SK-N-SH (cell line): Measurements from ENCODE around the gene NCBP3. TPM values are rescaled to one million over a fixed set of nuclear protein-coding genes. Genes with fewer than 3 reads are reported as not detected.

Source experiments
- CTCF ChIA-PET: fragments of 300-600, 350-600 bp; formaldehyde crosslinking; extraction: SDS; loops from one replicate; lab custom pipeline; 2021; lab: Yijun Ruan, JAX
- POLR2A ChIA-PET: fragments of 350-600 bp; sonication (Branson Sonifier 250); formaldehyde crosslinking; extraction: SDS; loops from one replicate; lab custom pipeline; 2020; ENCODE audit warnings: antibody characterized with exemption, inconsistent platforms; lab: Yijun Ruan, JAX
- DNase-seq: peaks from one replicate; pipeline ENCODE4 v3.0.0; 2012
- H2AFZ ChIP-seq: fragments of 200-600 bp; sonication (generic); 2 replicates; pipeline ENCODE4 v1.8.1; 2016; ENCODE audit warnings: antibody characterized with exemption, mild to moderate bottlenecking, low read depth
- H3F3A ChIP-seq: fragments of 200-600 bp; sonication (generic); replicated peaks from 2 replicates; pipeline ENCODE3; 2016; ENCODE audit warnings: antibody characterized with exemption, mild to moderate bottlenecking; ENCODE audit not compliant: insufficient read depth
- H3K27ac ChIP-seq, 2 experiments: fragments of 200-500 bp in 1 of 2; fragments of 200-600 bp in 1 of 2; sonication (Bioruptor generic) in 1 of 2; sonication (generic), shearing (Covaris generic) in 1 of 2; 2 replicates each; pipeline versions ENCODE4 v1.5.1 to v1.6.1; 2014 to 2016; ENCODE audit warnings: low read depth in 2 of 2, inconsistent platforms in 1 of 2, low read length in 1 of 2, mild to moderate bottlenecking in 1 of 2, mixed read lengths in 1 of 2
- H3K27me3 ChIP-seq: fragments of 200-600 bp; sonication (generic), shearing (Covaris generic); 2 replicates; pipeline ENCODE4 v1.6.1; 2016; ENCODE audit warnings: mixed run types; ENCODE audit not compliant: insufficient read depth
- H3K36me3 ChIP-seq, 2 experiments: fragments of 200-500 bp in 1 of 2; fragments of 200-600 bp in 1 of 2; sonication (Bioruptor generic) in 1 of 2; sonication (generic) in 1 of 2; replicated peaks in 1 of 2; 2 replicates each; pipeline versions ENCODE3 to v1.5.1; 2014 to 2016; ENCODE audit warnings: low read length in 1 of 2, mild to moderate bottlenecking in 1 of 2; ENCODE audit not compliant: insufficient read depth in 2 of 2, control insufficient read depth in 1 of 2
- H3K4me1 ChIP-seq, 2 experiments: fragments of 200-500 bp in 1 of 2; fragments of 200-600 bp in 1 of 2; sonication (Bioruptor generic) in 1 of 2; sonication (generic), shearing (Covaris generic) in 1 of 2; 2 replicates each; pipeline versions ENCODE4 v1.5.1 to v1.6.1; 2014 to 2016; ENCODE audit warnings: low read depth in 1 of 2, low read length in 1 of 2, mixed run types in 1 of 2; ENCODE audit not compliant: insufficient read depth in 2 of 2, control insufficient read depth in 1 of 2
- H3K4me2 ChIP-seq: fragments of 200-600 bp; sonication (generic), shearing (Covaris generic); 2 replicates; pipeline ENCODE4 v1.6.1; 2017; ENCODE audit warnings: mixed run types
- H3K4me3 ChIP-seq, 2 experiments: fragments of 200-500 bp in 1 of 2; fragments of 200-600 bp in 1 of 2; sonication (Bioruptor generic) in 1 of 2; sonication (generic), shearing (Covaris generic) in 1 of 2; 2 replicates each; pipeline versions ENCODE4 v1.5.1 to v1.8.1; 2014 to 2016; ENCODE audit warnings: low read depth in 2 of 2, inconsistent platforms in 1 of 2, low read length in 1 of 2, mild to moderate bottlenecking in 1 of 2, mixed read lengths in 1 of 2, moderate library complexity in 1 of 2
- H3K79me2 ChIP-seq: fragments of 200-600 bp; sonication (generic); 2 replicates; pipeline ENCODE4 v1.8.1; 2017; ENCODE audit warnings: mild to moderate bottlenecking; ENCODE audit not compliant: insufficient read depth
- H3K9ac ChIP-seq: fragments of 200-600 bp; sonication (generic); 2 replicates; pipeline ENCODE4 v1.6.1; 2017; ENCODE audit warnings: mixed run types
- H3K9me2 ChIP-seq: fragments of 200-600 bp; sonication (generic); 2 replicates; pipeline ENCODE4 v1.6.1; 2017; ENCODE audit warnings: mixed run types
- H3K9me3 ChIP-seq: fragments of 200-600 bp; sonication (generic); 2 replicates; pipeline ENCODE4 v1.6.1; 2017; ENCODE audit warnings: mixed run types, mild to moderate bottlenecking, moderate library complexity
- H4K20me1 ChIP-seq: fragments of 200-600 bp; sonication (generic); 2 replicates; pipeline ENCODE4 v1.6.1; 2017; ENCODE audit warnings: mild to moderate bottlenecking, mixed run types; ENCODE audit not compliant: insufficient read depth
- EP300 ChIP-seq, 2 experiments: IDR thresholded peaks; 2 replicates each; pipeline versions ENCODE4 v1.4.0 to v1.6.1; 2012; ENCODE audit warnings: borderline replicate concordance in 1 of 2, low read depth in 1 of 2, low read length in 1 of 2
- EZH2phosphoT487 ChIP-seq: fragments of 200-600 bp; sonication (generic); IDR thresholded peaks from 2 replicates; pipeline ENCODE4 v1.6.1; 2017; ENCODE audit warnings: low read depth, mixed run types, mild to moderate bottlenecking, antibody characterized with exemption, moderate library complexity, borderline replicate concordance
- FOSL2 ChIP-seq: IDR thresholded peaks from 2 replicates; pipeline ENCODE4 v1.4.0; 2012; ENCODE audit warnings: low read depth, mild to moderate bottlenecking, moderate library complexity, borderline replicate concordance
- FOXJ3 ChIP-seq: sonication (generic); formaldehyde crosslinking; IDR thresholded peaks from 2 replicates; pipeline ENCODE4 v1.5.1; 2020; ENCODE audit warnings: mild to moderate bottlenecking, missing genetic modification reagents
- FOXM1 ChIP-seq: IDR thresholded peaks from 2 replicates; pipeline ENCODE4 v1.4.0; 2012; ENCODE audit warnings: low read depth, mild to moderate bottlenecking
- JUND ChIP-seq: IDR thresholded peaks from 2 replicates; pipeline ENCODE4 v1.4.0; 2012
- MEF2A ChIP-seq: IDR thresholded peaks from 2 replicates; pipeline ENCODE4 v1.4.0; 2012; ENCODE audit warnings: low read depth, borderline replicate concordance
- MXI1 ChIP-seq: IDR thresholded peaks from 2 replicates; pipeline ENCODE4 v1.6.1; 2012; ENCODE audit warnings: mild to moderate bottlenecking, low read depth, low read length, improper control_type of control experiment
- RAD21 ChIP-seq: IDR thresholded peaks from 2 replicates; pipeline ENCODE4 v1.6.1; 2012; ENCODE audit warnings: mild to moderate bottlenecking, low read length
- SIN3A ChIP-seq: IDR thresholded peaks from 2 replicates; pipeline ENCODE4 v1.6.1; 2012; ENCODE audit warnings: low read depth, mild to moderate bottlenecking, low read length, moderate library complexity, borderline replicate concordance
- SMC3 ChIP-seq: IDR thresholded peaks from 2 replicates; pipeline ENCODE4 v1.6.1; 2012; ENCODE audit warnings: low read depth, low read length, improper control_type of control experiment
- TAF1 ChIP-seq: IDR thresholded peaks from 2 replicates; pipeline ENCODE4 v1.6.1; 2012; ENCODE audit warnings: low read depth, mild to moderate bottlenecking, low read length, moderate library complexity, borderline replicate concordance
- WGBS: methylation state at CpG from one replicate; pipeline ENCODE4 v1.1.6; 2017; ENCODE audit warnings: low lambda C conversion rate; 5-methylcytosine and 5-hydroxymethylcytosine counted together
- polyA plus RNA-seq, 3 experiments: library from polyadenylated mRNA; depleted of rRNA; stranded (reverse); fragments of >200 nt; gene quantifications; 2 replicates each; pipeline ENCODE4 v1.2.3, GENCODE V29; 2012
- TF ChIP-seq, protein P1 (sequence below): IDR thresholded peaks from 2 replicates; pipeline ENCODE4 v1.4.0; 2012; ENCODE audit warnings: low read depth
- TF ChIP-seq, protein P2 (sequence below): IDR thresholded peaks from 2 replicates; pipeline ENCODE4 v1.6.1; 2012; ENCODE audit warnings: mild to moderate bottlenecking, low read depth, low read length, moderate library complexity
- TF ChIP-seq, protein P3 (sequence below): IDR thresholded peaks from 2 replicates; pipeline ENCODE4 v1.4.0; 2012; ENCODE audit warnings: low read depth, borderline replicate concordance
- TF ChIP-seq, protein P4 (sequence below): IDR thresholded peaks from 2 replicates; pipeline ENCODE4 v1.4.0; 2012; ENCODE audit warnings: low read depth, borderline replicate concordance
- TF ChIP-seq, protein P5 (sequence below): IDR thresholded peaks from 2 replicates; pipeline ENCODE4; 2012
- TF ChIP-seq, protein P6 (sequence below): fragments of 150-350 bp; IDR thresholded peaks from 2 replicates; pipeline ENCODE4 v1.6.1; 2016; ENCODE audit warnings: mild to moderate bottlenecking, low read depth, low read length
- TF ChIP-seq, protein P7 (sequence below): fragments of 200-600 bp; sonication (generic); IDR thresholded peaks from 2 replicates; pipeline ENCODE4 v1.6.1; 2017; ENCODE audit warnings: antibody characterized with exemption, mild to moderate bottlenecking, moderate library complexity

Gene NCBP3
- polyA plus RNA-seq, 1 of the 3 experiments (the other 2 are of a cell fraction) = 6.5 TPM

DNA sequence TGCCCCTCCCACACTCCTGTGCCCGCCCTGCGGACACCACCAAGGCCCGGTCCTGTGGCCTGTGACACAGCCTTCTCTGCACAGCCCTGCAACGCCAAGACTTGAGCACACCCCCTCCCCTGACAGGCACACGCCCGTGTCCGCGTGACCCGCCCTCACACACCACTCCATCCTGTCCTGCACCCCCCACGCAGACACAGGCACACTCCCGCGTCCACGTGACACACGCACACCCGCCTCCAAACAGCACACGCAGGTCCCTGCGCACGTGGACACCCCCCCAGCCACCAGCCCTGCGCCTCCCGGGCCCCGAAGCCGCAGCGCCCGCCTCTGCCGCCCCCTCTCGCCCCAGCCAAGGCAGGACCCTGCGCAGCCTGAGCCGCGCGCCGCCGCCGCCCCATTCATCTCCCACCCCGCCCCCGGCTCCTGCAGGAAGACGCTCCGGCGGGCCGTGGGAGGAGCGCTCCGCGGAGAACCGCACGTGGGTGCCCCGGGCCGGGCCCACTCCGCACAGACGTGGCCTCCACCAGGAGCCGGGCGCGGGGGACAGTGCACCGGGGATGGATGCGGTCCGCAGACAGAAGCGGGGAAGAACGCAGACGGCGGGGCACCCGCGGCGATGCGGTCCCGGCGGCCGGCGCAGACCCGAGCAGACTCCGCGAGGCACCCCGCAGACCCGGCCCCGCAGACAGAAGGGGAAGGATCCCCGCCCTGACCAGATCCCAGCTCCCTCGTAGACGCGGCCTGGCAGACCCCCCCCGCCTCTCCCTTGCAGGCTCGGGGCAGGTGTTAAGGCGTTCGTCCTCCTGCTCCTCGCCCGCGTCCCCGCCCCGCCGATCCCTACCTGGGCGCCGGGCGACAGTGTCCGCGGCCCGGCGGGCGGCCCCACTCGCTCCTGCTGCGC is 46.3 kb upstream of the NCBP3 start:
- Histone ChIP-seq H3K9me3 (no peaks in the 10 kb centered on the region), H3K27ac (no peak overlapping the region; a peak in 1 of 4 replicates), H3K79me2 (peaks cover 18% of the 10 kb centered on the region; the same call in 1 of the 2 replicates), H4K20me1 (no peaks in the 10 kb centered on the region), H3K27me3 (no peaks in the 10 kb centered on the region), H3K36me3 (no peaks in the 10 kb centered on the region), H3K9me2 (no peaks in the 10 kb centered on the region), H3K4me2 (peak overlapping the region; percentile 96), H2AFZ (peak overlapping the region; percentile 85), H3K9ac (peak overlapping the region; percentile 69), H3F3A (peaks cover 19% of the 10 kb centered on the region), H3K4me1 (peaks cover 9 to 39% of the 10 kb centered on the region in 2 experiments; a peak in 3 of 4 replicates), H3K4me3 (peak overlapping the region; percentile 70 to 74)
- ChIA-PET POLR2A (no interaction called here), CTCF (interaction anchor here (1.0 to 1.7 kb wide), 4 partner anchors 12 to 183 kb away, joined by 3 to 10 read pairs (median 3); partner anchors contain the start of gene NCBP3)
- WGBS = 13% methylated on average over 8 of the region's 96 CpGs
- DNase-seq = peak; percentile 86
- TF ChIP-seq JUND (no peak), TAF1 (no peak), RAD21 (no peak), FOXJ3 (no peak), EP300 (IDR thresholded peaks at IDR 0.05; ENCODE audit: borderline replicate concordance in 1 of 2, low read depth in 1 of 2, low read length in 1 of 2) (no peak), FOXM1 (no peak), SMC3 (no peak), FOSL2 (no peak), EZH2phosphoT487 (no peak), MEF2A (no peak), MXI1 (peak; percentile 92), SIN3A (no peak)
- TF ChIP-seq, protein P1, sequence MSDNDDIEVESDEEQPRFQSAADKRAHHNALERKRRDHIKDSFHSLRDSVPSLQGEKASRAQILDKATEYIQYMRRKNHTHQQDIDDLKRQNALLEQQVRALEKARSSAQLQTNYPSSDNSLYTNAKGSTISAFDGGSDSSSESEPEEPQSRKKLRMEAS = peak; percentile 93
- TF ChIP-seq, protein P2, sequence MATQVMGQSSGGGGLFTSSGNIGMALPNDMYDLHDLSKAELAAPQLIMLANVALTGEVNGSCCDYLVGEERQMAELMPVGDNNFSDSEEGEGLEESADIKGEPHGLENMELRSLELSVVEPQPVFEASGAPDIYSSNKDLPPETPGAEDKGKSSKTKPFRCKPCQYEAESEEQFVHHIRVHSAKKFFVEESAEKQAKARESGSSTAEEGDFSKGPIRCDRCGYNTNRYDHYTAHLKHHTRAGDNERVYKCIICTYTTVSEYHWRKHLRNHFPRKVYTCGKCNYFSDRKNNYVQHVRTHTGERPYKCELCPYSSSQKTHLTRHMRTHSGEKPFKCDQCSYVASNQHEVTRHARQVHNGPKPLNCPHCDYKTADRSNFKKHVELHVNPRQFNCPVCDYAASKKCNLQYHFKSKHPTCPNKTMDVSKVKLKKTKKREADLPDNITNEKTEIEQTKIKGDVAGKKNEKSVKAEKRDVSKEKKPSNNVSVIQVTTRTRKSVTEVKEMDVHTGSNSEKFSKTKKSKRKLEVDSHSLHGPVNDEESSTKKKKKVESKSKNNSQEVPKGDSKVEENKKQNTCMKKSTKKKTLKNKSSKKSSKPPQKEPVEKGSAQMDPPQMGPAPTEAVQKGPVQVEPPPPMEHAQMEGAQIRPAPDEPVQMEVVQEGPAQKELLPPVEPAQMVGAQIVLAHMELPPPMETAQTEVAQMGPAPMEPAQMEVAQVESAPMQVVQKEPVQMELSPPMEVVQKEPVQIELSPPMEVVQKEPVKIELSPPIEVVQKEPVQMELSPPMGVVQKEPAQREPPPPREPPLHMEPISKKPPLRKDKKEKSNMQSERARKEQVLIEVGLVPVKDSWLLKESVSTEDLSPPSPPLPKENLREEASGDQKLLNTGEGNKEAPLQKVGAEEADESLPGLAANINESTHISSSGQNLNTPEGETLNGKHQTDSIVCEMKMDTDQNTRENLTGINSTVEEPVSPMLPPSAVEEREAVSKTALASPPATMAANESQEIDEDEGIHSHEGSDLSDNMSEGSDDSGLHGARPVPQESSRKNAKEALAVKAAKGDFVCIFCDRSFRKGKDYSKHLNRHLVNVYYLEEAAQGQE = no peak
- TF ChIP-seq, protein P3, sequence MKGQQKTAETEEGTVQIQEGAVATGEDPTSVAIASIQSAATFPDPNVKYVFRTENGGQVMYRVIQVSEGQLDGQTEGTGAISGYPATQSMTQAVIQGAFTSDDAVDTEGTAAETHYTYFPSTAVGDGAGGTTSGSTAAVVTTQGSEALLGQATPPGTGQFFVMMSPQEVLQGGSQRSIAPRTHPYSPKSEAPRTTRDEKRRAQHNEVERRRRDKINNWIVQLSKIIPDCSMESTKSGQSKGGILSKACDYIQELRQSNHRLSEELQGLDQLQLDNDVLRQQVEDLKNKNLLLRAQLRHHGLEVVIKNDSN = peak; percentile 82; the same call in 1 of the 2 replicates
- TF ChIP-seq, protein P4, sequence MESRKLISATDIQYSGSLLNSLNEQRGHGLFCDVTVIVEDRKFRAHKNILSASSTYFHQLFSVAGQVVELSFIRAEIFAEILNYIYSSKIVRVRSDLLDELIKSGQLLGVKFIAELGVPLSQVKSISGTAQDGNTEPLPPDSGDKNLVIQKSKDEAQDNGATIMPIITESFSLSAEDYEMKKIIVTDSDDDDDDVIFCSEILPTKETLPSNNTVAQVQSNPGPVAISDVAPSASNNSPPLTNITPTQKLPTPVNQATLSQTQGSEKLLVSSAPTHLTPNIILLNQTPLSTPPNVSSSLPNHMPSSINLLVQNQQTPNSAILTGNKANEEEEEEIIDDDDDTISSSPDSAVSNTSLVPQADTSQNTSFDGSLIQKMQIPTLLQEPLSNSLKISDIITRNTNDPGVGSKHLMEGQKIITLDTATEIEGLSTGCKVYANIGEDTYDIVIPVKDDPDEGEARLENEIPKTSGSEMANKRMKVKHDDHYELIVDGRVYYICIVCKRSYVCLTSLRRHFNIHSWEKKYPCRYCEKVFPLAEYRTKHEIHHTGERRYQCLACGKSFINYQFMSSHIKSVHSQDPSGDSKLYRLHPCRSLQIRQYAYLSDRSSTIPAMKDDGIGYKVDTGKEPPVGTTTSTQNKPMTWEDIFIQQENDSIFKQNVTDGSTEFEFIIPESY = no peak
- TF ChIP-seq, protein P5, sequence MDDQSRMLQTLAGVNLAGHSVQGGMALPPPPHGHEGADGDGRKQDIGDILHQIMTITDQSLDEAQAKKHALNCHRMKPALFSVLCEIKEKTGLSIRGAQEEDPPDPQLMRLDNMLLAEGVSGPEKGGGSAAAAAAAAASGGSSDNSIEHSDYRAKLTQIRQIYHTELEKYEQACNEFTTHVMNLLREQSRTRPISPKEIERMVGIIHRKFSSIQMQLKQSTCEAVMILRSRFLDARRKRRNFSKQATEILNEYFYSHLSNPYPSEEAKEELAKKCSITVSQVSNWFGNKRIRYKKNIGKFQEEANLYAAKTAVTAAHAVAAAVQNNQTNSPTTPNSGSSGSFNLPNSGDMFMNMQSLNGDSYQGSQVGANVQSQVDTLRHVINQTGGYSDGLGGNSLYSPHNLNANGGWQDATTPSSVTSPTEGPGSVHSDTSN = no peak
- TF ChIP-seq, protein P6, sequence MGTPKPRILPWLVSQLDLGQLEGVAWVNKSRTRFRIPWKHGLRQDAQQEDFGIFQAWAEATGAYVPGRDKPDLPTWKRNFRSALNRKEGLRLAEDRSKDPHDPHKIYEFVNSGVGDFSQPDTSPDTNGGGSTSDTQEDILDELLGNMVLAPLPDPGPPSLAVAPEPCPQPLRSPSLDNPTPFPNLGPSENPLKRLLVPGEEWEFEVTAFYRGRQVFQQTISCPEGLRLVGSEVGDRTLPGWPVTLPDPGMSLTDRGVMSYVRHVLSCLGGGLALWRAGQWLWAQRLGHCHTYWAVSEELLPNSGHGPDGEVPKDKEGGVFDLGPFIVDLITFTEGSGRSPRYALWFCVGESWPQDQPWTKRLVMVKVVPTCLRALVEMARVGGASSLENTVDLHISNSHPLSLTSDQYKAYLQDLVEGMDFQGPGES = no peak
- TF ChIP-seq, protein P7, sequence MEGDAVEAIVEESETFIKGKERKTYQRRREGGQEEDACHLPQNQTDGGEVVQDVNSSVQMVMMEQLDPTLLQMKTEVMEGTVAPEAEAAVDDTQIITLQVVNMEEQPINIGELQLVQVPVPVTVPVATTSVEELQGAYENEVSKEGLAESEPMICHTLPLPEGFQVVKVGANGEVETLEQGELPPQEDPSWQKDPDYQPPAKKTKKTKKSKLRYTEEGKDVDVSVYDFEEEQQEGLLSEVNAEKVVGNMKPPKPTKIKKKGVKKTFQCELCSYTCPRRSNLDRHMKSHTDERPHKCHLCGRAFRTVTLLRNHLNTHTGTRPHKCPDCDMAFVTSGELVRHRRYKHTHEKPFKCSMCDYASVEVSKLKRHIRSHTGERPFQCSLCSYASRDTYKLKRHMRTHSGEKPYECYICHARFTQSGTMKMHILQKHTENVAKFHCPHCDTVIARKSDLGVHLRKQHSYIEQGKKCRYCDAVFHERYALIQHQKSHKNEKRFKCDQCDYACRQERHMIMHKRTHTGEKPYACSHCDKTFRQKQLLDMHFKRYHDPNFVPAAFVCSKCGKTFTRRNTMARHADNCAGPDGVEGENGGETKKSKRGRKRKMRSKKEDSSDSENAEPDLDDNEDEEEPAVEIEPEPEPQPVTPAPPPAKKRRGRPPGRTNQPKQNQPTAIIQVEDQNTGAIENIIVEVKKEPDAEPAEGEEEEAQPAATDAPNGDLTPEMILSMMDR = peak; percentile 10; the same call in 1 of the 2 replicates
